SJSA1 (cell line): ENCODE data around the gene PCGF2. TPM values are rescaled to one million over a fixed set of nuclear protein-coding genes. Genes with fewer than 3 reads are reported as not detected.

Experiments
- DNase-seq, 2 experiments: peaks; one replicate each; pipeline ENCODE4 v3.0.0-alpha.2; 2015 to 2020; ENCODE audit warnings: low spot score in 2 of 2, low read depth in 1 of 2
- H3K27ac ChIP-seq: fragments of 250-450 bp; sonication (Bioruptor Pico); 2 replicates; pipeline ENCODE4 v1.5.1; 2020; ENCODE audit warnings: mild to moderate bottlenecking, moderate library complexity
- H3K27me3 ChIP-seq: fragments of 250-450 bp; sonication (Bioruptor Pico); replicated peaks from 2 replicates; pipeline ENCODE4 v1.5.1; 2020; ENCODE audit warnings: mild to moderate bottlenecking, moderate library complexity
- H3K36me3 ChIP-seq: fragments of 250-450 bp; sonication (Bioruptor Pico); 2 replicates; pipeline ENCODE4 v1.5.1; 2020; ENCODE audit warnings: mild to moderate bottlenecking
- H3K4me1 ChIP-seq: fragments of 250-450 bp; sonication (Bioruptor Pico); replicated peaks from 2 replicates; pipeline ENCODE4 v1.6.1; 2021; ENCODE audit warnings: mild to moderate bottlenecking
- H3K4me3 ChIP-seq: fragments of 250-450 bp; sonication (Bioruptor Pico); 2 replicates; pipeline ENCODE4 v1.5.1; 2020; ENCODE audit warnings: mild to moderate bottlenecking
- H3K9me3 ChIP-seq: fragments of 250-450 bp; sonication (Bioruptor Pico); replicated peaks from 2 replicates; pipeline ENCODE4 v1.5.1; 2020; ENCODE audit warnings: mild to moderate bottlenecking
- total RNA-seq: library from RNA; depleted of rRNA; stranded (reverse); fragments of >200 nt; shearing (Covaris generic); gene quantifications from 2 replicates; pipeline ENCODE4 v1.2.3, GENCODE V29; 2014

PCGF2 gene
- total RNA-seq, 1 experiment from 2014 or later = 3.6 TPM

DNA sequence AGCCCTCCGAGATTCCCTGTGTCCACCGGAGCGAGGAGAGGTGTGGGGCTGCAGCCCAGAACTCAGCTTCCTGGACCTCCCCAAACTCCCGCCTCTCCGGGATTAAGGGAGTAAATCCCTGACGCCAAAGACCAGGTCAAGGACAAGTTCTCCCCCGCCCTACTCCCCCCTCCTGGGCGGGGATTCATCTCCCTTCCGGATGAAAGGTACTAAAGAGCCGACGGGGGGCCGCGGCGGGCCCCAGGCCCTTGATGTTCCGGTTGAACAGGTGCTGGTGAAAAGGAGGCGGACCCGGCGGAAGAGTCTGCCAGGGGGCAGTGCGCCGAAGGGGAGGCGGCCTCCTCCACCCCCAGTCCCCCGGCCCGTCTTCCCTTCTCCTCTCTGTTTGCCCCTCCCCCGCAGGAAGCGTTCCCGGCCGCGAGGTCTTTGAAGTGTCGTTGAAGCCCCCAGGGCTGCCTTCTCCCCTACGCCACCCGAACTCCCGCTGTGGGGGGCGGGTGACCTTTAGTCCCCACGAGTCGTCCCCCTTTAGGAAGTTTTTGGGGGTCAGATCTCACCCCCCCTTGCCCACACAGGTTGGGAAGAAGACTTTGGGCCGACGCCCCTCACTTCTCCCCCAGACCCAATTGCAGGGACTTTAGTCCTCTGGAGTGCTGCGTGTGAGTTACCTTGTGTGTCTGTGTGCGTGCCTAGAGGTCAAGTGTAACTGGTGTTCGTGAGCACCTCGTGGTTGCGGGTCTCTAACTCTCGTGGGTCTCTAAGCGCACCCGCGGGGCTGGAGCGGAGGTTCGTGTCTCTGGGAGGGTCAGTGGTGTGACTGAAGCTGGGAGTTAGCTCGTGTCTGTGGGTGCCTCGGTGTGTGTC, 44.2 kb downstream of the PCGF2 start:
- Histone ChIP-seq H3K27ac (peak overlapping the region; percentile 88), H3K9me3 (no peaks in the 10 kb centered on the region; the same call in 1 of the 2 replicates), H3K27me3 (no peaks in the 10 kb centered on the region), H3K4me1 (peaks cover 39% of the 10 kb centered on the region), H3K36me3 (peaks cover 5% of the 10 kb centered on the region), H3K4me3 (peak overlapping the region; percentile 84)
- DNase-seq = no peak

GRCh38 chr17:38702916-38703741, 45.0 kb downstream of the PCGF2 start:
- Histone ChIP-seq H3K36me3 (peaks cover 3% of the 10 kb centered on the region; the same call in 1 of the 2 replicates), H3K9me3 (no peaks in the 10 kb centered on the region; the same call in 1 of the 2 replicates), H3K27ac (peak overlapping the region; percentile 60), H3K27me3 (no peaks in the 10 kb centered on the region), H3K4me3 (peak overlapping the region; percentile 60), H3K4me1 (peaks cover 39% of the 10 kb centered on the region)
- no peak for DNase-seq

DNA sequence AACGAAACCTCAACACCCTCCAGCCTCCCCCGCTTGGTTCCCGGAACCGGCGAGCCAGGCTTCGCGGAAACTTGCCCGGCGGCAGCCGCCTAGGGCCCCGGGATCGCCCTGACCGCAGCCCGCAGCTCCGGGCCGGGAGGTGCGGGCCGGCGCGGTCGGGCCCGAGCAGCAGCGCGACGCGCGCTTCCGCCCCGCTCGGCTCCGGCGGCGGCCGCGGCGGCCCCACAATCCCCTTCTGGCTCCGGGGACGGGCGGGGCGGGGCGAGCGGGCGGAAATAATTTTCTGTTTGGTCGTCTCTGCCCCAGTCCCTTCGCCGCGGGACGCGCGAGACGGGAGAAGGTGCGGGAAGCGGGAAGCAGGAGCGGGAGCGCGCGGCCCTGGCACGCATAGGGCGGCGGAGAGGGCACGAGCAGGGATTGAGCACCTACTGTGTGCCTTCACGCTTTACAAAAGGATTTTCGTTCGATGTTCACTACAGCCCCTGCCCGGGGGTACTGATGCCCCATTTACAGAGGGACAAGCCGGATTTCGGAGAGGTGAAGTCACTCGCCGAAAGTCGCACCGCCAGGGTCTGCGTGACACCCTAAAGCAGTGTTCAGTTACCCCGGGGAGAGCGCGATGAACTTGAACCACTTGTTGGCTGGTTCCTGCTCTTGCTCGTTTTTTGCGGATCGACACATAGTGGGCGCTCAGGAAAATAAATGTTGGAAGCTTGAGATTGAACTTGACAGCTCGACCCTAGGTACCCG, 45.8 kb downstream of the PCGF2 start:
- peak; percentile 83 to 88 for DNase-seq
- Histone ChIP-seq H3K9me3 (no peaks in the 10 kb centered on the region; the same call in 1 of the 2 replicates), H3K27ac (peak overlapping the region; percentile 60), H3K27me3 (no peaks in the 10 kb centered on the region), H3K4me3 (peak overlapping the region; percentile 60), H3K4me1 (peaks cover 39% of the 10 kb centered on the region), H3K36me3 (peaks cover 3% of the 10 kb centered on the region; the same call in 1 of the 2 replicates)

DNA sequence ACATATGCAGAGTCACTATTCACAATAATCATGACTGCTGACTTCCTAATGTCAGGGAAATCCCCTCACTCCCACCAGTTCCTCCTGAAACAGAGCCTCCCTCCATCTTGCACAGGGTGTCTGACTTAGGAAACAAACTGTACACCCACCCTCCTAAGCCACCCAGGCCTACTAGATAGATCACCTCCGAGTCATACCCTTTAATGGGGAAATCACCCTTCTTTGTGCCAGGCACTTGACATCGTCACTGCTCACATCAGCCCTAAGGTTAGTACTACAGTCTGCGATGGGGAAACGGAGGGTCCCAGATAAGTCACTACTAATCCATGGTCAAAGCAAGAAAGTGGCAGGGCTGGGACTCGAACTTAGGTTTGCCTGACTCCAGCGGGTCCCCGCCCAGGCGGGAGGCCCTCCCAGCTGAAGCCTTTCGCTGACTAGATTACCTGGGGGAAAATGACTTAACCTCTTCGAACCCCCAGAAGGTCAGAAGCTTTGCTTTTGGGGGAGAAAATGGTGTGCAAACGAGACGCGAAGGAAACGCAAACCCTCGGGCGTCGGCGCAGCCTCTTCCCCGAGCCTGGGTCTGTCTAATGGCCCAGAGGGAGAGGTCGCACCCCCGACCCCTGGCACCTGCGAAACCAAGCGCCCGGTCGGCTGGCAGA, 46.5 kb downstream of the PCGF2 start:
- Histone ChIP-seq H3K36me3 (peaks cover 3% of the 10 kb centered on the region; the same call in 1 of the 2 replicates), H3K4me1 (peaks cover 37% of the 10 kb centered on the region), H3K27ac (peak overlapping the region; percentile 22; the same call in 1 of the 2 replicates), H3K27me3 (no peaks in the 10 kb centered on the region), H3K9me3 (no peaks in the 10 kb centered on the region; the same call in 1 of the 2 replicates), H3K4me3 (peak overlapping the region; percentile 60)
- peak in 1 of 2 experiments; percentile 67 for DNase-seq

- no peak for DNase-seq
- H3K9me3 ChIP-seq = no peaks in the 10 kb centered on the region
- H3K4me1 ChIP-seq = peaks cover 20% of the 10 kb centered on the region
- H3K4me3 ChIP-seq = no peak overlapping the region
- no peaks in the 10 kb centered on the region for H3K36me3 ChIP-seq
- no peaks in the 10 kb centered on the region for H3K27me3 ChIP-seq
- H3K27ac ChIP-seq = no peak overlapping the region
These were observed 49.4 kb downstream of the PCGF2 start for GRCh38 chr17:38698760-38699159.

GRCh38 chr17:38697061-38697820, 50.9 kb downstream of the PCGF2 start:
- no peaks in the 10 kb centered on the region for H3K9me3 ChIP-seq
- no peak overlapping the region for H3K4me3 ChIP-seq
- DNase-seq = no peak
- H3K4me1 ChIP-seq = peaks cover 10% of the 10 kb centered on the region
- H3K27ac ChIP-seq = no peak overlapping the region
- H3K27me3 ChIP-seq = no peaks in the 10 kb centered on the region
- H3K36me3 ChIP-seq = no peaks in the 10 kb centered on the region

GRCh38 chr17:38693700-38694329, 54.3 kb downstream of the PCGF2 start:
- Histone ChIP-seq H3K9me3 (no peaks in the 10 kb centered on the region), H3K27ac (no peak overlapping the region), H3K36me3 (no peaks in the 10 kb centered on the region), H3K4me1 (no peaks in the 10 kb centered on the region), H3K4me3 (no peak overlapping the region), H3K27me3 (no peaks in the 10 kb centered on the region)
- DNase-seq = no peak

GRCh38 chr17:38691154-38691553, 57.0 kb downstream of the PCGF2 start:
- H3K36me3 ChIP-seq = no peaks in the 10 kb centered on the region
- H3K4me1 ChIP-seq = no peaks in the 10 kb centered on the region
- H3K4me3 ChIP-seq = no peak overlapping the region
- no peaks in the 10 kb centered on the region for H3K27me3 ChIP-seq
- DNase-seq = no peak
- H3K27ac ChIP-seq = no peak overlapping the region
- H3K9me3 ChIP-seq = no peaks in the 10 kb centered on the region

DNA sequence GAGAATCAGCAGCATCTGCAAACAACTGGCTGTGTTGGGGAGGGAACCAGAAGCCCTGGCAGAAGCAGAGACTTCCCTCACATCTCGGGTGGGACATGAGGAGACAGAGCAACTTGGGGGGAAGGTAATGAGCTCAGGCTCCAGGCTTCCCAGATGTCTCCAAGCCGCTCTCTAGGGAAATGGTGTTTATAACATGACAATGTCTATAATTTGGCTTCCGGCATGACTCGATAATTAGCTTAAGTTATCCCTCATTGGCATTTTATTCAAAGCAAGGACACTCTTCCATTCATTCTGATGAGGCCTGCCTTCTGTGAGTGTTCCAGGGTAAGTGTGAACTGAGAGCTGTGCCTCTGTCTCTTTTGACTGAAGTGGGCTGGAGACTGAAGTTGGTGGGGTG, 57.8 kb downstream of the PCGF2 start:
- Histone ChIP-seq H3K27ac (no peak overlapping the region), H3K4me1 (no peaks in the 10 kb centered on the region), H3K27me3 (no peaks in the 10 kb centered on the region), H3K9me3 (no peaks in the 10 kb centered on the region), H3K36me3 (no peaks in the 10 kb centered on the region), H3K4me3 (no peak overlapping the region)
- no peak for DNase-seq

DNA sequence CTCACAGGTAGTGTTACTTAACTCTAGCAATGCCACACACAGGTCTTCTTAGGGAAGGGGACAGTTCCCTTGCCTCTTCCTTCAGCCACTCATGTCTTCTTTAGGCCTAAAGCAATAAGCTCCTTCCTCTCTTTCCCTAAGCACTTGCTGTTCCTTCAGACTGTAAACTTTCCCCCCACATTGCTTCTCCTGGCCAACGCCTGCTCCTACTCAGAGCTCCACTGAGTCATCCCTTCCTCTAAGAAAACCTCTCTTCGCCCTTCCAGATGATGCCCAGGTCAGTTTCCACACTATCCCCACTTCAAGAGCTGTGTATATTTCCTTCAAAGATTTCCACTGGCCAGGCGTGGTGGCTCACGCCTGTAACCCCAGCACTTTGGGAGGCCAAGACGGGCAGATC, 60.9 kb downstream of the PCGF2 start:
- no peak for DNase-seq
- no peaks in the 10 kb centered on the region for H3K27me3 ChIP-seq

DNA sequence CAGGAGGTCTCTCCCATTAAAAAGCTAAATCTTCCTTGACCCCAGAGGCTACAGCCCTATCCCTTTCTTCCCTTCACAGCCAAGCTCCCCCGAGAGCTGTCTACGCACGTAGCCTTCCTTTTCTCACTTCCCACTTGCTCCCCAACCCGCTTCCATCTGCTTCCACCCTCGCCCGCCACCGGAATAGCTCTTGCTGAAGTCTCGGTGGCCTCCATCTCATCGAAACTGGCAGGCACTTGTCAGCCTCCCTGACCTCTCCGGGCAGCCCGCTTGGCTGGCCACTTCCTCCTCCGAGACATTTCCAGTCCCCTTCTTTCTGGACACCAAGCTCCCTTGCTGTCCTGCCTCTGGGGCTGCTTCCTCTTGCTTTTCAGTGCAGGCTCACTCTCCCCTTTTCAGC, 62.6 kb downstream of the PCGF2 start:
- H3K27me3 ChIP-seq = no peaks in the 10 kb centered on the region
- no peaks in the 10 kb centered on the region for H3K9me3 ChIP-seq
- no peak for DNase-seq
- no peaks in the 10 kb centered on the region for H3K36me3 ChIP-seq
- no peak overlapping the region for H3K27ac ChIP-seq
- no peak overlapping the region for H3K4me3 ChIP-seq
- no peaks in the 10 kb centered on the region for H3K4me1 ChIP-seq

More for the DNA sequence above, 60.9 kb downstream of the PCGF2 start:
- no peak overlapping the region for H3K27ac ChIP-seq
- no peaks in the 10 kb centered on the region for H3K4me1 ChIP-seq
- H3K9me3 ChIP-seq = no peaks in the 10 kb centered on the region
- H3K4me3 ChIP-seq = no peak overlapping the region
- no peaks in the 10 kb centered on the region for H3K36me3 ChIP-seq
